Measurements from ENCODE around the gene FCER1G.

DNA sequence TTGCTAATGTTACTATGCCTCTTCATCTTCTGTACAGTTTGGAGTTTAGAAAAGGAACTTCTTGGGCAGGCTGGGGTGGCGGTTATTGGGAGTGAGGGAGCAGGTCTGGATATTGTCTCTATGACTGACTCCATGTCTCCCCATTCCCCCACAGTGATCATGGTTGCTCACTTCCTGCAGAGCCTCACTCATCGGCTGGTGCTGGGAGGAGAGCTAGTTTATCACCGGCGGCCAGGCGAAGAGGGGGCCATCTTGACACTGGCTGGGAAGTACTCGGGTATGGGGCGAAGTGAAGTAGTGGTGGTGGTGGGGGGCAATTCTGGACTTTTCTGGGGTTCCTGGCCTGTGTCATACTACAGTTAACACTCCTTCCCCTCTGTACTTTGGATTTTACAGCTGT lies 12.9 kb downstream of the FCER1G start:
- TF ChIP-seq, protein P1, sequence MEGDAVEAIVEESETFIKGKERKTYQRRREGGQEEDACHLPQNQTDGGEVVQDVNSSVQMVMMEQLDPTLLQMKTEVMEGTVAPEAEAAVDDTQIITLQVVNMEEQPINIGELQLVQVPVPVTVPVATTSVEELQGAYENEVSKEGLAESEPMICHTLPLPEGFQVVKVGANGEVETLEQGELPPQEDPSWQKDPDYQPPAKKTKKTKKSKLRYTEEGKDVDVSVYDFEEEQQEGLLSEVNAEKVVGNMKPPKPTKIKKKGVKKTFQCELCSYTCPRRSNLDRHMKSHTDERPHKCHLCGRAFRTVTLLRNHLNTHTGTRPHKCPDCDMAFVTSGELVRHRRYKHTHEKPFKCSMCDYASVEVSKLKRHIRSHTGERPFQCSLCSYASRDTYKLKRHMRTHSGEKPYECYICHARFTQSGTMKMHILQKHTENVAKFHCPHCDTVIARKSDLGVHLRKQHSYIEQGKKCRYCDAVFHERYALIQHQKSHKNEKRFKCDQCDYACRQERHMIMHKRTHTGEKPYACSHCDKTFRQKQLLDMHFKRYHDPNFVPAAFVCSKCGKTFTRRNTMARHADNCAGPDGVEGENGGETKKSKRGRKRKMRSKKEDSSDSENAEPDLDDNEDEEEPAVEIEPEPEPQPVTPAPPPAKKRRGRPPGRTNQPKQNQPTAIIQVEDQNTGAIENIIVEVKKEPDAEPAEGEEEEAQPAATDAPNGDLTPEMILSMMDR (IDR thresholded peaks at IDR 0.05) = no peak
- TF ChIP-seq POLR2A (IDR thresholded peaks at IDR 0.05) = no peak
